ENCODE data around the gene SLC35F5. TPM values are rescaled to one million over a fixed set of nuclear protein-coding genes. Genes with fewer than 3 reads are reported as not detected.
"Not testable (repeated sequence)": the region's sequence is repeated elsewhere in the genome, so short reads cannot be mapped to it uniquely, and the experiment has no call there.

Gene SLC35F5
- total RNA-seq, 2 donors from 2014 or later: 37.1 to 39.0 TPM

DNA sequence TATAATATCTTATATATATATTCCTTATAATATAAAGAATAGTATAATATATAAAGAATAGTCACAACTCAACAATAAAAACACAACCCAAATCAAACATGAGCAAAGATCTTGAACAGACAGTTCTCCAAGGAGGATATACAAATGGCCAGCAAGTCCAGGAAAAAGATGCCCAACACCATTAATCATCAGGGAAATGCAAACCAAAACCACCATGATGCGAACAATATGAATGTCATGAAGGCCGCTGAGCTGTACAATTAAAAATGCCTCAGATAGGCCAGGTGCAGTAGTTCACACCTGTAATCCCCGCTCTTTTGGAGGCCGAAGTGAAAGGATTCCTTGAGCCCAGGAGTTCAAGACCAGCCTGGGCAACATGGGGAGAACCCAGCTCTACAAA lies 58.9 kb downstream of the SLC35F5 start:
- Histone ChIP-seq H3K27ac (ENCODE audit: low read depth, low read length) (no peak overlapping the region), H3K27me3 (ENCODE audit: control insufficient read depth, insufficient read depth, low read length, poor library complexity, severe bottlenecking) (no peaks in the 10 kb centered on the region), H3K9me3 (ENCODE audit: control insufficient read depth, low read length) (peaks cover 3% of the 10 kb centered on the region), H3K9ac (ENCODE audit: extremely low read depth, low read length, poor library complexity, severe bottlenecking) (no peak overlapping the region), H3K36me3 (ENCODE audit: control insufficient read depth, insufficient read depth, low read length) (no peaks in the 10 kb centered on the region), H3K4me3 (ENCODE audit: low read length) (no peak overlapping the region), H3K4me1 (ENCODE audit: control insufficient read depth, insufficient read depth, low read length) (no peaks in the 10 kb centered on the region)
- Mint-ChIP-seq H3K4me3 (no peak overlapping the region), H3K27ac (no peak overlapping the region), H3K36me3 (ENCODE audit: low read depth) (peaks cover 2% of the 10 kb centered on the region), H3K9me3 (peaks cover 12% of the 10 kb centered on the region), H3K27me3 (ENCODE audit: insufficient read depth) (no peaks in the 10 kb centered on the region), H3K4me1 (peaks cover 3% of the 10 kb centered on the region)
- 86 to 96% methylated on average over 3 to 4 of the region's 4 CpGs for WGBS, 2 experiments (ENCODE audit: insufficient coverage in 1 of 2, insufficient read length in 1 of 2)
- TF ChIP-seq, protein P1, sequence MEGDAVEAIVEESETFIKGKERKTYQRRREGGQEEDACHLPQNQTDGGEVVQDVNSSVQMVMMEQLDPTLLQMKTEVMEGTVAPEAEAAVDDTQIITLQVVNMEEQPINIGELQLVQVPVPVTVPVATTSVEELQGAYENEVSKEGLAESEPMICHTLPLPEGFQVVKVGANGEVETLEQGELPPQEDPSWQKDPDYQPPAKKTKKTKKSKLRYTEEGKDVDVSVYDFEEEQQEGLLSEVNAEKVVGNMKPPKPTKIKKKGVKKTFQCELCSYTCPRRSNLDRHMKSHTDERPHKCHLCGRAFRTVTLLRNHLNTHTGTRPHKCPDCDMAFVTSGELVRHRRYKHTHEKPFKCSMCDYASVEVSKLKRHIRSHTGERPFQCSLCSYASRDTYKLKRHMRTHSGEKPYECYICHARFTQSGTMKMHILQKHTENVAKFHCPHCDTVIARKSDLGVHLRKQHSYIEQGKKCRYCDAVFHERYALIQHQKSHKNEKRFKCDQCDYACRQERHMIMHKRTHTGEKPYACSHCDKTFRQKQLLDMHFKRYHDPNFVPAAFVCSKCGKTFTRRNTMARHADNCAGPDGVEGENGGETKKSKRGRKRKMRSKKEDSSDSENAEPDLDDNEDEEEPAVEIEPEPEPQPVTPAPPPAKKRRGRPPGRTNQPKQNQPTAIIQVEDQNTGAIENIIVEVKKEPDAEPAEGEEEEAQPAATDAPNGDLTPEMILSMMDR (conservative IDR thresholded peaks at IDR 0.05): no peak
- no peak for DNase-seq

DNA sequence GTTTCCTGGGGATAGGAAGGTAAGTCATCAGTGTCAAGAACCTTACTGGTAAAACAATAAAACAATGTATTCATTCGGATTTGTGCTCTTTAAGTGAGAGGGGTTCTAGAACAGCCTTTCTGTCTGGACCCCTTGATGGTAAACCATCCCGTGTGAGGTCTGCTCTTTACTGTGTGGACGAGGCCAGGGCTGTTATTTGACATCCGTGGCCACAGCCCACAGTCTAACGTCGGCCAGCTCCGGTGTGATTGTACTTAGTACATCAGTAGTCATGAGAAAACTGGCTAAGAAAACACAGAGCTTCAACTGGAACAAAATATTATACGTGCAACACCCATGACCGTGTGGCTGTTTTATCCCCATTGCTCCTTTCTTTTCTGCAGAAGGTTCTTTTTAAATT lies 62.0 kb downstream of the SLC35F5 start:
- Mint-ChIP-seq H3K27ac (no peak overlapping the region), H3K4me1 (no peaks in the 10 kb centered on the region), H3K36me3 (ENCODE audit: low read depth) (peaks cover 2% of the 10 kb centered on the region), H3K9me3 (peaks cover 10% of the 10 kb centered on the region), H3K4me3 (no peak overlapping the region), H3K27me3 (ENCODE audit: insufficient read depth) (peaks cover 2% of the 10 kb centered on the region)
- no peaks in the 10 kb centered on the region for H3K27me3 ChIP-seq (ENCODE audit: control insufficient read depth, insufficient read depth, low read length, poor library complexity, severe bottlenecking)
- H3K4me1 ChIP-seq (ENCODE audit: control insufficient read depth, insufficient read depth, low read length): no peaks in the 10 kb centered on the region
- H3K36me3 ChIP-seq (ENCODE audit: control insufficient read depth, insufficient read depth, low read length): no peaks in the 10 kb centered on the region
- no peak overlapping the region for H3K9ac ChIP-seq (ENCODE audit: extremely low read depth, low read length, poor library complexity, severe bottlenecking)
- TF ChIP-seq, protein P1 (conservative IDR thresholded peaks at IDR 0.05): no peak
- H3K9me3 ChIP-seq (ENCODE audit: control insufficient read depth, low read length): peaks cover 3% of the 10 kb centered on the region
- 84 to 89% methylated on average over 9 of the region's 9 CpGs for WGBS, 2 experiments (ENCODE audit: insufficient coverage in 1 of 2, insufficient read length in 1 of 2)
- DNase-seq: no peak
- no peak overlapping the region for H3K4me3 ChIP-seq (ENCODE audit: low read length)
- no peak overlapping the region for H3K27ac ChIP-seq (ENCODE audit: low read depth, low read length)

DNA sequence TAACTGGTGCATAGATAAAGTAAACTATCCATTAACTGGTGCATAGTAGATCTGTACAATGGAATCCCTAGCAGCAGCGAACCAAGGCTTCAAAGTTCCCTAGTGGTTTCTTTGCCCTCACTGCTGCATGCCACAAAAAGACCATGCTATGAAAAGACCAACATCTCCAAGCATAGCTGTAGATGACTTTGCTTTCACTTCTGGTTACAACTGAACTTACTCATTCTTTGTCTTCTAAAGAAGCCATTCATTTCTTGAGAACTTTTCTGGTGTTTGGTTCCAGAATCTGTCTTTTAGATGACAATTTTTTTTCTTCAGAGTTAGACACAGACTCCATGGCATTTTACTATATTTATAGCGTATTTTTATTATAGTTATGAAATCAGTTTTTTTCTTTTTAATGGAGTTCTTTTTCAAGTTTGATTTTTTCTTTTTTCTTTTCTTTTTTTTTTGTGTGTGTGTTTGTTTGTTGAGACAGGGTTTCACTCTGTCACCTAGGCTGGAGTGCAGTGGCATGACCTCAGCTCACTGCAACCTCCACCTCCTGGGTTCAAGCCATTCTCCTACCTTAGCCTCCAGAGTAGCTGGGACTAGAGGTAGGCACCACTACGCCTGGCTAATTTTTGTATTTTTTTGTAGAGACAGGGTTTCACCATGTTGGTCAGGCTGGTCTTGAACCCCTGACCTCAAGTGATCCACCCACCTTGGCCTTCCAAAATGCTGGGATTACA lies 63.6 kb downstream of the SLC35F5 start:
- TF ChIP-seq, protein P1 (conservative IDR thresholded peaks at IDR 0.05): no peak
- no peaks in the 10 kb centered on the region for H3K4me1 Mint-ChIP-seq
- H3K27me3 Mint-ChIP-seq (ENCODE audit: insufficient read depth): peaks cover 2% of the 10 kb centered on the region
- H3K27ac Mint-ChIP-seq: no peak overlapping the region
- Histone ChIP-seq H3K27ac (ENCODE audit: low read depth, low read length) (no peak overlapping the region), H3K9me3 (ENCODE audit: control insufficient read depth, low read length) (no peaks in the 10 kb centered on the region), H3K4me3 (ENCODE audit: low read length) (no peak overlapping the region), H3K4me1 (ENCODE audit: control insufficient read depth, insufficient read depth, low read length) (no peaks in the 10 kb centered on the region), H3K9ac (ENCODE audit: extremely low read depth, low read length, poor library complexity, severe bottlenecking) (no peak overlapping the region), H3K36me3 (ENCODE audit: control insufficient read depth, insufficient read depth, low read length) (no peaks in the 10 kb centered on the region), H3K27me3 (ENCODE audit: control insufficient read depth, insufficient read depth, low read length, poor library complexity, severe bottlenecking) (no peaks in the 10 kb centered on the region)
- no peaks in the 10 kb centered on the region for H3K36me3 Mint-ChIP-seq (ENCODE audit: low read depth)
- DNase-seq: no peak
- 67 to 68% methylated on average over 2 of the region's 3 CpGs for whole genome bisulfite sequencing, 2 experiments (ENCODE audit: insufficient coverage in 1 of 2, insufficient read length in 1 of 2)
- H3K9me3 Mint-ChIP-seq: peaks cover 5% of the 10 kb centered on the region
- no peak overlapping the region for H3K4me3 Mint-ChIP-seq

DNA sequence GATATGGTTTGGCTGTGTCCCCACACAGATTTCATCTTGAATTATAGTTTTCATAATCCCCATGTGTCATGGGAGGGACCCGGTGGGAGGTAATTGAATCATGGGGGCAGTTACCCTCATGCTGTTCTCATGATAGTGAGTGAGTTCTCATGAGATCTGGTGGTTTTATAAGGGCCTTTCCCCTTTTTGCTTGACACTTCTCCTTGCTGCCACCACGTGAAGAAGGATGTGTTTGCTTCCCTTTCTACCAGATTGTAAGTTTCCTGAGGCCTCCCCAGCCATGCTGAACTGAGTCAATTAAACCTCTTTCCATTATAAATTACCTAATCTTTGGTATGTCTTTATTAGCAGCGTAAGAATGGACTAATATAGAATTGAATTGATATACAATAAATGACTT lies 65.6 kb downstream of the SLC35F5 start:
- not testable (repeated sequence) for H3K4me1 ChIP-seq (ENCODE audit: control insufficient read depth, insufficient read depth, low read length); H3K27ac ChIP-seq (ENCODE audit: low read depth, low read length); H3K9me3 ChIP-seq (ENCODE audit: control insufficient read depth, low read length); H3K9ac ChIP-seq (ENCODE audit: extremely low read depth, low read length, poor library complexity, severe bottlenecking); H3K36me3 ChIP-seq (ENCODE audit: control insufficient read depth, insufficient read depth, low read length); H3K36me3 Mint-ChIP-seq (ENCODE audit: low read depth); H3K27me3 ChIP-seq (ENCODE audit: control insufficient read depth, insufficient read depth, low read length, poor library complexity, severe bottlenecking); H3K4me1 Mint-ChIP-seq; DNase-seq; H3K27me3 Mint-ChIP-seq (ENCODE audit: insufficient read depth); H3K27ac Mint-ChIP-seq; H3K9me3 Mint-ChIP-seq; H3K4me3 Mint-ChIP-seq; H3K4me3 ChIP-seq (ENCODE audit: low read length)
- 76% methylated on average over 2 of the region's 3 CpGs; no CpG with 5 or more reads in 1 of the 2 experiments for WGBS, 2 experiments (ENCODE audit: insufficient coverage in 1 of 2, insufficient read length in 1 of 2)
